Activated CD8-positive, alpha-beta memory T cell treated with anti-CD3 and anti-CD28 coated beads, Interleukin-2, amount 50 U/mL, for 24 hours (primary cell): ENCODE measurements around the gene KSR1.
"Not testable (repeated sequence)": the region's sequence is repeated elsewhere in the genome, so short reads cannot be mapped to it uniquely, and the experiment has no call there.

Source experiments
- DNase-seq: peaks from one replicate; pipeline ENCODE4 v3.0.0-alpha.2; 2020; ENCODE audit errors: extremely low read depth

KSR1 gene

GRCh38 chr17:27455914-27456680 is at the start of gene KSR1:
Gene KSR1, plus strand, starts transcription at chr17:27456448. Its CDS starts 196 bp downstream, at chr17:27456644.
- DNase-seq, result peak; percentile 47

DNA sequence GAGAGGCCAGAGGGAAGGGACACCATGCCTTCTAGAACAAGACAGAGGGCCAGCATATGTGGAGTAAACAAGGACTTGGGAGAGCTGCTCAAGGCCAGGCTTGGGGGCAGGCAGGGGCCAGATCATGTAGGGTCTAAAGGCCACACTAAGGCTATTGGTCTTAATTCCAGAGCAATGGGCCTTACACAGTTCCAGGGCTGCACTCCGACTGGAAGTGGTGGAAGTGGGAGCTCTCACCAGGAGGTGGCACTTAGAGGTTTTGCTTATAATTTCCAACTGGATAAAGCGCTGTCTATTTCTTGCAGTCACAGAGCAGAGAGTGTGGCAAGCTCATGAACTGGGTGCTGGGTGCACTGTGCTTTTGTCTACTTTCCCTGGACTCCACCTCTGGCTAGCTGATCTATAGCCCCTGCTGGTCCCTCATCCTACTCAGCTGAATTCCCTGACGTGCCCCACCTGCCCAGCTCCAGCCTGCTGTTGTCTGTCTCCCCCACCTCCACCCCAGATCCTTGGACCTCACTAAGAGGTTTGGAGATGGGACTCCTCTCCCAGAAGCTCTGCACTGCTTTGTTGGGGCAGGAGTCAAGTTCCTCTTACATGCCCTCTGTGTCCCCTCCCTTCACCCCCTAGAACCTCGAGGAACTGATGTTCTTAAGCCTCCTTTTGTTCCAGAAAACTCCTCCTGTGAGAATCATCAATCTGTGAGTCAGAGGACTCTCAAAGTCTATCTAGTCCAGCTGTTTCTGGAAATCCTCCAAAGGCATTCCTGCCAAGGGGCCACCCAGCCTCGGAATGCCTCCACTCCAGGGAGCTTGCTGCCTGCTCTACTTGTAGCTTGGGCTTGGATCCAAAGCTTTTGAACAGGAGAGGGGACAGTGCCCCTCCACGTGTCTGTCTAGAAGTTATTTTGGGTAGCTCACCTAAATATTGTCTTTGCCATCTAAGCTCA is 48.1 kb upstream of the KSR1 start:
- no peak for DNase-seq

GRCh38 chr17:27408891-27409290 is 47.4 kb upstream of the KSR1 start:
- DNase-seq, result no peak

DNA sequence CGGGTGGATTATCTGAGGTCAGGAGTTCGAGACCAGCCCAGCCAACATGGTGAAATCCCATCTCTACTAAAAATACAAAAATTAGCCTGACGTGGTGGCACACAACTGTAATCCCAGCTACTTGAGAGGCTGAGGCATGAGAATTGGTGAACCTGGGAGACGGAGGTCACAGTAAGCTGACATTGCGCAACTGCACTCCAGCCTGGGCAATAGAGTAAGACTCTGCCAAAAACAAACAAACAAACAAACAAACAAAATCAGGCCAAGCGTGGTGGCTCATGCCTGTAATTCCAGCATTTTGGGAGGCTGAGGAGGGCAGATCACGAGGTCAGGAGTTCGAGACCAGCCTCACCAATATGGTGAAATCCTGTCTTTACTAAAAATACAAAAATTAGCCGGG is 44.1 kb upstream of the KSR1 start:
- not testable (repeated sequence) for DNase-seq

DNA sequence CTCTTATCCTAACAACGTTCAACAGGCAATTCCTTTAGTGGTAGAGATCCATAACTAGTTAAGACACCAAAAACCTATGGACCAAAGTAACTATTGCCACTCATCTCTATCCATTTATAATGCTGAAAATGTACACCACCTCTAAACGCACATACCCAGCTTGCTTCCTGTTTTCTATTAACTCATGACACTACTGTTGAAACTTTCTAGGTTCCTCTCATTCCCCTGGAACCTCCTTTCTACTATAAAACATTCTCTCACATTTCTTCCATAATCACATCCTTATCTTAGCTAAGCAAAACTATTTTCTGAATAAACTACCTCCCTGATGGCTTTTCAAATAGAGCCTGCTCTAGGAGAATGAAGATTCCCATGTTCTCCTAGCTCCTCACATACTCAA is 42.9 kb upstream of the KSR1 start:
- no peak for DNase-seq

DNA sequence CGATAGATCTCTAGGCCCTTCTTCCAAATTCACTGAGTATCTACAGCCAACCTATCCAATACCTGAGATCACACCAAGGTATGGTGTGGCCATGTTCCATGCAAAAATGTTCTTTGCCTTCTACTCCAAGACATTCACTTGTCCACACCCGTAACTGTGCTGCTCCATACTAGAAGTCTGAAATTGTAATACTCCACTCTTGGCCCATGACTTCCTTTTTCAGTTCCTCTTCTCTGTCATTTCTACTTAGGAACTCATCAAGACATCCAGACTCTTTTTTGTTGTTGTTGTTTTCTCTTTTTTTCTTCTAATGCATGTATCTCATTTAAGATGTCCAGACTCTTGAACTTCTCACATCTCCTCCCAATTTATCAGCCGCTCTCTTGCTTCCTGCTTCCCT is 42.5 kb upstream of the KSR1 start:
- DNase-seq, result no peak

DNA sequence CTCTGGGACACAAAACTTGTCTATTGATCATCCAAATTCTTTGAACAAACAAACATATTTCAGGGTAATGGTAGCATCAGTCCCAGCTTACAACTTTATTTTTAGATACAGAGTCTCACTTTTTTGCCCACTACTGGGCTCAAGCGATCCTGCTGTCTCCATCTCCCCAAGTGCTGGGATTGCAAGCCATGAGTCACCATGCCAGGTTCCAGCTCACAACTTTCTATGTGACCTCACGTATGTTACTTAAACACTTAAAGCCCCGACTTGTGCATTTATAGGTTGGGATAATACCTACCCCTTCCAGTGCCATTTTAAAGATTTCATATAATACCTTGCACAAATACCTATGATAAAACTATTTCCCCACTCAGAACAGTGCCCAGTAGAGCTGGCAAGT is 42.0 kb upstream of the KSR1 start:
- DNase-seq, result no peak

- DNase-seq, result no peak
These were observed 41.6 kb upstream of the KSR1 start for GRCh38 chr17:27414694-27415093.

GRCh38 chr17:27415120-27415795 is 41.0 kb upstream of the KSR1 start:
- DNase-seq, result no peak

- no peak for DNase-seq
These were observed 38.5 kb upstream of the KSR1 start for GRCh38 chr17:27417596-27418365.

GRCh38 chr17:27418366-27418615 is 38.0 kb upstream of the KSR1 start:
- DNase-seq, result no peak

- DNase-seq, result no peak
These were observed 37.1 kb upstream of the KSR1 start for GRCh38 chr17:27419156-27419555.

- no peak for DNase-seq
These were observed 35.9 kb upstream of the KSR1 start for GRCh38 chr17:27420211-27420950.

DNA sequence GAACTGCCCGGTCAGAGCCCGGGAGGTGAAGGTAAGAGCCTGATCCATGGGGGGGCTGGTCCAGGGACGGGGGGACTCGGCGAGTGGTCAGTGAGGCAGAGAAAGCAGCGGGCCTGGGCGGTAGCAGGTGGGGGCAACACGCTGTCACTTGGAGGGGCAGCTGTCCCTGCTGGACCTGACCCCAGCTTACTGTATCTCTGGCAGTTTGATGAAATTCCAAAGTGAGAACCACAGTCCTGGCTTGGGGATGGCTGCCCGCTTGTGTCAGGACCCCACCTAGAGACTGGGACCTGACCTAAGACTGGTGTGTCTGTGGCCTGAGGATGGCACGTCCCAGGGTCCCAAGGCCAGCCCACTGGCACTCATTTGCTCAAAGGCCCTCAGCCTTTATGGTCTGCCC is 35.1 kb upstream of the KSR1 start:
- DNase-seq, result no peak

- DNase-seq, result not testable (repeated sequence)
These were observed 34.6 kb upstream of the KSR1 start for GRCh38 chr17:27421626-27422025.

DNA sequence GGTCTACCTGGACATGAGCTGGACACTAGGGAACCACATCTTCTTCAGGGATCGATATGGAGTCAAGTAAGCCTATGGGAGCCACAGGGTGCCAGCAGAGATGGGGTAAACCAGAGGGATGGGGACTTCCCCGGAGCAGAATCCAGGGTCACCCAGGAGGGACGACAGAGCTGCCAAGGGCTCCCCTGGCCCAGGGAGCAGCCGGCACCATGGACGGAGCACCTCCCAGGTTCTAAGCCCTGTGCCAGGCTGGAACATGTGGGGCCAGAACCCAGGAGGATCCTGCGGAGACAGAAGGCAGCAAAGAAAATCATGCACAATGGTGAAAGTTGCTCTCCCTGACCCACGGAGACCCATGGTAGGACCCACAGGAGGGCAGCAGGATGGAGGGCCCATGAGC is 33.6 kb upstream of the KSR1 start:
- DNase-seq, result no peak

GRCh38 chr17:27423651-27424050 is 32.6 kb upstream of the KSR1 start:
- DNase-seq, result no peak

DNA sequence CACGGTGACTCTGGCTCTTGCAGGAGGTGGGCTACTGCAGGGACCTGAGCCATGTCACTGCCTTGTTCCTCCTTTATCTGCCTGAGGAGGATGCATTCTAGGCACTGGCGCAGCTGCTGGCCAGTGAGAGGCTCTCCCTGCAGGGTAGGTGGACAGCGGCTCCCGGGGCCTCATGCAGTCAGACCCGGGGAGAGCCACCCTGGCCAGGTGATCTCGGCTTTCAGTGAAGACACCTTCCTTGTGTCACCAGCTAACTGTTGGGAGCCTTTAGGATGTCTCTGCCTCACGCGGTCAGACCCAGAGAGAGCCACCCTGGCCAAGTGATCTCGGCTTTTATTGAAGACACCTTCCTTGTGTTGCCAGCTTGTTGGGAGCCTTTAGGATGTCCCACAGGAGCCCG is 31.7 kb upstream of the KSR1 start:
- DNase-seq, result no peak

- no peak for DNase-seq
These were observed 31.3 kb upstream of the KSR1 start for GRCh38 chr17:27424941-27425340.

- DNase-seq, result not testable (repeated sequence)
These were observed 30.7 kb upstream of the KSR1 start for GRCh38 chr17:27425571-27425970.

DNA sequence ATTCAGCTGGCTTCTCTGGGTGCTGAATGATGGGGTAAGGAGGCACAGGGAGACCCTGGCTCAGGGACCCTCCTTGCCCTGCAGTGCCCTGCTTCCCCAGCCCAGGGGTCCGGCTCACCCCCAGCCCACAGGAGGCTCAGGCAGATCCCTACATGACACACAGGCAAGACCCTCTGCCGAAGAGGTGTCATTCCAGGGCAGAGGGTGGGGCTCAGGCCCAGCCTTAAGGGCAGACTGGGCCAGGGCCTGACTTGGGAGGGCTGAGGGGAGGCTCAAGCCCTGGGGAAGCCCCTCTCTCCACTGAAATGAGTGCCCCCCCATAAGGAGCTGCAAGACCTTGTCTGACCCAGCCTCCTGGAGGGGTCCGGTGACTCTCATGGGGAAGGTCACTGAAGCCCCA is 30.3 kb upstream of the KSR1 start:
- DNase-seq, result no peak
